HG03280 (cell line): ENCODE measurements around the gene KLHL15.
"Not testable (repeated sequence)": the region's sequence is repeated elsewhere in the genome, so short reads cannot be mapped to it uniquely, and the experiment has no call there.

Source experiments
- ATAC-seq: cut with Tn5 transposase; IDR thresholded peaks from one replicate; pipeline ENCODE4 v1.9.1; 2021; ENCODE audit warnings: mild to moderate bottlenecking, moderate library complexity; ENCODE audit not compliant: unreplicated experiment

KLHL15 gene, protein sequence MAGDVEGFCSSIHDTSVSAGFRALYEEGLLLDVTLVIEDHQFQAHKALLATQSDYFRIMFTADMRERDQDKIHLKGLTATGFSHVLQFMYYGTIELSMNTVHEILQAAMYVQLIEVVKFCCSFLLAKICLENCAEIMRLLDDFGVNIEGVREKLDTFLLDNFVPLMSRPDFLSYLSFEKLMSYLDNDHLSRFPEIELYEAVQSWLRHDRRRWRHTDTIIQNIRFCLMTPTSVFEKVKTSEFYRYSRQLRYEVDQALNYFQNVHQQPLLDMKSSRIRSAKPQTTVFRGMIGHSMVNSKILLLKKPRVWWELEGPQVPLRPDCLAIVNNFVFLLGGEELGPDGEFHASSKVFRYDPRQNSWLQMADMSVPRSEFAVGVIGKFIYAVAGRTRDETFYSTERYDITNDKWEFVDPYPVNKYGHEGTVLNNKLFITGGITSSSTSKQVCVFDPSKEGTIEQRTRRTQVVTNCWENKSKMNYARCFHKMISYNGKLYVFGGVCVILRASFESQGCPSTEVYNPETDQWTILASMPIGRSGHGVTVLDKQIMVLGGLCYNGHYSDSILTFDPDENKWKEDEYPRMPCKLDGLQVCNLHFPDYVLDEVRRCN

GRCh38 chrX:24027086-24027485 lies at the start of gene KLHL15:
Gene KLHL15, minus strand, starts transcription at chrX:24027186. Its CDS starts 20,493 bp downstream, at chrX:24006693.
- no peak for ATAC-seq

DNA sequence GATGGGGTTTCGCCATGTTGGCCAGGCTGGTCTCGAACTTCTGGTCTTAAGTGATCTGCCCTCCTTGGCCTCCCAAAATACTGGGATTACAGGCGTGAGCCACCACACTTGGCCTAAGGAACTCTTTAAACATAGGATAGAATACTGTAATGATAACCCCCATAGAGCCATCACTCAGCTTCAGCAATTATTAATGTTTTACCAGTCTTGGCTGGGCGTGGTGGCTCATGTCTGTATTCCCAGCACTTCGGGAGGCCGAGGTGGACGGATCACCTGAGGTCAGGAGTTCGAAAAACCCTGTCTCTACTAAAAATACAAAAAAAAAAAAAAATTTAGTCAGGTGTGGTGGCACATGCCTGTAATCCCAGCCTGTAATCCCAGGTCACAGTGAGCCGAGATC lies 42.9 kb upstream of the KLHL15 start:
- ATAC-seq, result no peak

- no peak for ATAC-seq
Observed at GRCh38 chrX:24063488-24063887, 36.5 kb upstream of the KLHL15 start.

GRCh38 chrX:24055043-24055356 lies 28.0 kb upstream of the KLHL15 start:
- ATAC-seq, result peak; percentile 5

- peak; percentile 87 for ATAC-seq
Observed at GRCh38 chrX:24054182-24055042, 27.4 kb upstream of the KLHL15 start, which contains the start of gene EIF2S3. Gene EIF2S3, plus strand, starts transcription at chrX:24054956. Its CDS starts 13 bp downstream, at chrX:24054969.

- not testable (repeated sequence) for ATAC-seq
Observed at GRCh38 chrX:24050522-24051318, 23.7 kb upstream of the KLHL15 start.

- ATAC-seq, result not testable (repeated sequence)
Observed at GRCh38 chrX:24049643-24050042, 22.7 kb upstream of the KLHL15 start.

DNA sequence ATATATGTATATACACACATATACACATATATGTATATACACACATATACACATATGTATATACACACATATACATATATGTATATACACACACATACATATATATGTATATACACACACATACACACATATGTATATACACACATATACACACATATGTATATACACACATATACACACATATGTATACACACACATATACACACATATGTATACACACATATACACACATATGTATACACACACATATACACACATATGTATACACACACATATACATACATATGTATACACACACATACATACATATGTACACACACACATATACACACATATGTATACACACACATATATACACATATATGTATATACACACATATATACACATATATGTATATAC lies 19.1 kb upstream of the KLHL15 start:
- not testable (repeated sequence) for ATAC-seq

DNA sequence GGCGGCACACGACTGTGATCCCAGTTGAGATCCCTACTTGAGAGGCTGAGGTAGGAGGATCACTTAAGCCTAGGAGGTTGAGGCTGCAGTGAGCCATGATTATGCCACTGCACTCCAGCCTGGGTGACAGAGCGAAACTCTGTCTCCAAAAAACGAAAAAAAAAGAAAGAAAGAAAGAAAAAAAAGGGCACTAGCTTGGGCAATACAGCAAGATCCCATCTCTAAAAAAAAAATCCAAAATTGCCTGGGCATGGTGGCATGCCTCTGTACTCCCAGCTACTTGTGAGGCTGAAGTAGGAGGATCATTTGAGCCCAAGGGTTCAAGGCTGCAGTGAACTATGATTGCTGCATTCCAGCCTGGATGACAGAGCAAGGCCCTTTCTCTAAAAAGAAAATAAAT lies 10.7 kb upstream of the KLHL15 start:
- no peak for ATAC-seq

- ATAC-seq, result no peak
Observed at GRCh38 chrX:24034485-24034884, 7.5 kb upstream of the KLHL15 start.

DNA sequence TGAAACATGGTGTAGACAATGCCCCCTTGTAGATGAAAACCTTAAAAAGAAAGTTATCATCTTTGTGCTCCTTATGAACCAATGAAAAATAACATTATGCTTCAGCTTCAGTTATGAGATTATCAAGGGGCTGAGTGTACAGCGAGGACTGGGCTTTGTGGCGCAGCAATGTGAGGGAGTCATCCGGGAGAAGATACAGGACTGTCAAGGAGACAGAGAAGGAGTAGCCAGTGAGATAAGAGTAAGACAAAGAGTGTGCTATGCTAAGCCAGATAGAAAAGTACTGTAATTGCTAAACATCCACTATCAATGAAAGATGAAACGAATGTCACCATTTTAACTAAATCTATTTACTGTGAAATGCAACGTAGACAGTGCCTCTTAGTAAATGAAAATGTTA lies 3.6 kb upstream of the KLHL15 start:
- ATAC-seq, result no peak

- no peak for ATAC-seq
Observed at GRCh38 chrX:24027985-24028384, 999 bp upstream of the KLHL15 start.

GRCh38 chrX:24026432-24026831 lies 554 bp downstream of the KLHL15 start:
- no peak for ATAC-seq

DNA sequence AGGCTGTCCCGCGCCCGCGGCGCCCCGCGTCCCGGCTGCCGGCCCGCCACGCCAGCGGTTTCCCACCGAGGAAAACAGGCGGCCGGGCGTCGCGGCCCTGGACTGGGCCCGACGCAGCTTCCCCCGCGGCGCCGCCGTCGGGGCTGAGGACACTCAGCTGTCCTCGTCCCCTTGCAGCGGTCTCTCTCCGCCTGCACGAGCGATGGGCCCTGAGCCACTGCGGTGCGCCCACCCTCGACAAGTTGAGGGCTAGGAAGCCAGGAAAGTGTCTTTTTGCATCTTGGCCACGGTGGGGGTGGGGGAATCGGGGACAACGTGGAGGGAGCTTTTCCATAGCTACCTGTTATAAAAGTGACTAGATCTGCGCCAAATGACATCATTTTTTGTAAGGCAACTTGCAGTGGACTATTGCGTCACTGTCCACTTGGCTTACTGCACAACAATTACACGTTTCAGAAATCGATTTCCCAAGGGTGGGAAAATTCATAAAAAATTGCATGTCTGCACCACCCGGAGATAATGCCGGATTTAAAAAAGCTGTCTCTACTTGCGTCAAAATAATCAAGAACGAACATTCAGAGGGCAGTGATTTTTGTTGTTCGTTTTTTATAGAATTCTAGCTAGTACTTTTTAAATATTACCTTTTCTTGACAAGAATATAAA lies 1.1 kb downstream of the KLHL15 start:
- peak; percentile 22 for ATAC-seq

DNA sequence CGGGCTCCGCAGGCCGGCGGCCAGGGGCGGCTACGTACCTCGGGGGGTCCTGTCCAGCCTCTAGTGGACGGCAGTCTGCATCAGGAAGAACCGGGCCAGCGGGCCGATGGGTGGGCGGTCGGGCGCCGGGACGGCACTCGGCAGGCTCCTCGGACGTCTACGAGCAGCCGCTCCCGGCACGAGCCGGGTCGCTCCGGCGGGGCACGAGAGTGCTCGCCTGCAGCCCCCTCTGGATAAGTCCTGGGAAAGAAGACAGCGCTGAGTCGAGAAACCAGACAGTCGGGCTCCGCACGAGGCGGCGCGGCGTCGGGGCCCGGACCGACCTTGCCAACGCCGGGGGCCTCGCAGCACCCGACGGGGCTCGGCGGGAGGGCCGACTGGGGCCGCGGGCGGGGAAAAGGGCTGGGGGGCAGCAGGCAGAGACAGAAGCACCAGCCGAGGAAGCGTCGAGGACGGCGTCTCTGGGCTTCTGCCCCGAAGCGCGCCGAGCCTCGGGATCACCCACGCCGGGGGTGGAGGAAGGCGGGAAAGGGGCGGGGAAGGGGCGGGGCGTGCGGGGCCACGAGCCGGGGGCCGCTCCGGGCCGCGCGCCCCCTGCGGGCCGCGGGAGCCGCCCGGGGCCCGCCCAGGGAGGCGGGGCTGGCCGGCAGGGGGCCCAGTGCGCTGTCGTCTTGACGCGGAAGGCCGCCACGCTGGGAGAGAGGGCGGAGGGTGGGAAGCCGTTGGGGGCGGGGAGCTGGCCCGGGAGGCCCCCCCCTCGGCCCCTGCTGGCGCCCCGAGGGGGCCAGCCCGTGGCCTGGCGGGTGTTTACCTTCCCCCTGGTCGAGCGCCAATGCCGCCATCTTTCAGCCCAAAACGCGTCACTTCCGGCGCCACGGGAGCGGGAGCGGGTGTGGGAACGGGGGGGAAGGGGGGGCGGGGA lies 1.9 kb downstream of the KLHL15 start:
- peak; percentile 91 for ATAC-seq

GRCh38 chrX:24023972-24024669 lies 2.9 kb downstream of the KLHL15 start:
- ATAC-seq, result no peak

- no peak for ATAC-seq
Observed at GRCh38 chrX:24023544-24023943, 3.4 kb downstream of the KLHL15 start.

GRCh38 chrX:24020306-24020876 lies 6.6 kb downstream of the KLHL15 start:
- no peak for ATAC-seq
